ENCODE data around the gene HDGFL3. TPM values are rescaled to one million over a fixed set of nuclear protein-coding genes. Genes with fewer than 3 reads are reported as not detected.
"Not testable (repeated sequence)": the region's sequence is repeated elsewhere in the genome, so short reads cannot be mapped to it uniquely, and the experiment has no call there.

HDGFL3 gene
- total RNA-seq, 6 donors from 2014 or later: 16.8 to 36.8 (median 22.8) TPM

GRCh38 chr15:83087576-83087975 is 120.0 kb downstream of the HDGFL3 start:
- TF ChIP-seq EP300 (IDR thresholded peaks at IDR 0.05) (no peak), POLR2A (IDR thresholded peaks at IDR 0.05) (no peak), POLR2AphosphoS5 (IDR thresholded peaks at IDR 0.05) (no peak)
- TF ChIP-seq, protein P1, sequence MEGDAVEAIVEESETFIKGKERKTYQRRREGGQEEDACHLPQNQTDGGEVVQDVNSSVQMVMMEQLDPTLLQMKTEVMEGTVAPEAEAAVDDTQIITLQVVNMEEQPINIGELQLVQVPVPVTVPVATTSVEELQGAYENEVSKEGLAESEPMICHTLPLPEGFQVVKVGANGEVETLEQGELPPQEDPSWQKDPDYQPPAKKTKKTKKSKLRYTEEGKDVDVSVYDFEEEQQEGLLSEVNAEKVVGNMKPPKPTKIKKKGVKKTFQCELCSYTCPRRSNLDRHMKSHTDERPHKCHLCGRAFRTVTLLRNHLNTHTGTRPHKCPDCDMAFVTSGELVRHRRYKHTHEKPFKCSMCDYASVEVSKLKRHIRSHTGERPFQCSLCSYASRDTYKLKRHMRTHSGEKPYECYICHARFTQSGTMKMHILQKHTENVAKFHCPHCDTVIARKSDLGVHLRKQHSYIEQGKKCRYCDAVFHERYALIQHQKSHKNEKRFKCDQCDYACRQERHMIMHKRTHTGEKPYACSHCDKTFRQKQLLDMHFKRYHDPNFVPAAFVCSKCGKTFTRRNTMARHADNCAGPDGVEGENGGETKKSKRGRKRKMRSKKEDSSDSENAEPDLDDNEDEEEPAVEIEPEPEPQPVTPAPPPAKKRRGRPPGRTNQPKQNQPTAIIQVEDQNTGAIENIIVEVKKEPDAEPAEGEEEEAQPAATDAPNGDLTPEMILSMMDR (IDR thresholded peaks at IDR 0.05): no peak
- ATAC-seq (ENCODE audit: low FRiP score in 2 of 2) (no peak), DNase-seq (no peak)
- 70 to 79% methylated on average over 2 of the region's 2 CpGs for WGBS, 2 donors
- H3K9me3 ChIP-seq: no peaks in the 10 kb centered on the region
- H3K4me3 ChIP-seq: no peak overlapping the region
- no peaks in the 10 kb centered on the region for H3K36me3 ChIP-seq
- H3K27ac ChIP-seq: no peak overlapping the region
- H3K27me3 ChIP-seq: no peaks in the 10 kb centered on the region
- H3K4me1 ChIP-seq: peaks cover 7 to 8% (median 7%) of the 10 kb centered on the region in 4 donors

DNA sequence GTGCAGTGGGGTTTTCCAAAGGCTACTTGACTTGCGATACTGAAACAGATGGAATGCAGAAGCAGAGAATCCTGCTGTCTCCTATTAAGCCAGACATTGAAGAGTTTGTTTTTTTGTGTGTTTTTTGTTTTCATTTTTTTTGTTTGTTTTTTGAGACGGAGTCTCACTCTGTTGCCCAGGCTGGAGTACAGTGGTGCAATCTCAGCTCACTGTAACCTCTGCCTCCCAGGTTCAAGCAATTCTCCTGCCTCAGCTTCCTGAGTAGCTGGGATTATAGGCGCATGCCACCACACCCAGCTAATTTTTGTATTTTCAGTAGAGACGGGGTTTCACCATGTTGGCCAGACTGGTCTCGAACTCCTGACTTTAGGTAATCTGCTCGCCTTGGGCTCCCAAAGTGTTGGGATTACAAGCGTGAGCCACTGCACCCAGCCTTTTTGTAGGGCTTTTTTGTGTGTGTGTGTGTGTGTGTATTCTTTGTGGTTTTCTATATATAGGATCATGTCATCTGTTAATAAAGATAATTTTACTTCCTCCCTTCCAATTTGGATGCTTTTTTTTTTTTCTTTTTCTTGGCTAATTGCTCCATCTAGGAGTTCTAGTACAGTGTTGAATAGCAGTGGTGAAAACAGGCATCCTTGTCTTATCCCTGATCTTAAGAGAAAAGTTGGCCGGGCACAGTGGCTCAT is 121.6 kb downstream of the HDGFL3 start:
- WGBS, 2 donors: 88 to 90% methylated on average over 8 of the region's 8 CpGs
- H3K36me3 ChIP-seq; ATAC-seq (ENCODE audit: low FRiP score in 2 of 2); DNase-seq; H3K27ac ChIP-seq; H3K27me3 ChIP-seq; H3K9me3 ChIP-seq; H3K4me1 ChIP-seq; H3K4me3 ChIP-seq: not testable (repeated sequence)

GRCh38 chr15:83085461-83085860 is 122.2 kb downstream of the HDGFL3 start:
- H3K27ac ChIP-seq; ATAC-seq (ENCODE audit: low FRiP score in 2 of 2); H3K4me3 ChIP-seq; H3K9me3 ChIP-seq; H3K27me3 ChIP-seq; H3K36me3 ChIP-seq; DNase-seq; H3K4me1 ChIP-seq: not testable (repeated sequence)
- WGBS, 2 donors: 86 to 91% methylated on average over 3 of the region's 3 CpGs

DNA sequence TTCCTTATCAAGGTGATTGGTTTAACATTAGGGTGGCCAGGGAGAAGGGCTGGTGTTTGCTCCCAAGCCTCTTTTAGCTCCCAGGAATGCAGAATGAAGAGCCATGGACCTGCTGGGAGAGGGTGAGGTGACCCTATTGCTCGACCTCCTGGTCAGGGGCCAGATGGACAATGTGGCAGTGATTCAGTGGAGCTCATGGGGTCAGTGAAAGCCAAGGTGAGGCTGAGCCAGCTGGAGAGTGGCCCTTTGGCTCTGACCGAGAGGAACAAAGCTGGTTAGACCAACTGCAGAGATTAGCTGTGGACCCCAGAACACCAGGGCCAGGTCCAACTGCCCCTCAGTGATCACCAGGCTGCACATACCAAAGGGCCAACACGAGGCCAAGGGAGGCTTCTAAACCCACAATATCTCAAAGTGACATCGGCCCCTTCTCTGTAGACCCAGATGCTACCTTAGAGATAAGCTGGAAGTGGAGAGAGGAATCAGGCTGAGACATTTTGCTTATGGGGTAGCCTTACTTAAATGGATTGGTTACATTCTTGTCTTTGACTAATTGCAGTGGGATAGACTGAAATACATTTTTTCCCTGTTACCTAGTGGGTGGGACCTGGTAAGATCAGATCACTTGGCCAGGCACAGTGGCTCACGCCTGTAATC is 124.8 kb downstream of the HDGFL3 start:
- no peaks in the 10 kb centered on the region for H3K36me3 ChIP-seq
- 71 to 77% methylated on average over 3 to 5 of the region's 5 CpGs for WGBS, 2 donors
- ATAC-seq (ENCODE audit: low FRiP score in 2 of 2) (peak in 1 of 2 donors; percentile 26), DNase-seq (no peak)
- no peaks in the 10 kb centered on the region for H3K4me1 ChIP-seq
- no peaks in the 10 kb centered on the region for H3K9me3 ChIP-seq
- TF ChIP-seq EP300 (IDR thresholded peaks at IDR 0.05): no peak
- TF ChIP-seq, protein P1 (IDR thresholded peaks at IDR 0.05): no peak
- no peak for TF ChIP-seq POLR2AphosphoS5 (IDR thresholded peaks at IDR 0.05)
- no peak for TF ChIP-seq POLR2A (IDR thresholded peaks at IDR 0.05)
- H3K27me3 ChIP-seq: no peaks in the 10 kb centered on the region
- no peak overlapping the region for H3K27ac ChIP-seq
- H3K4me3 ChIP-seq: no peak overlapping the region

- Histone ChIP-seq H3K27ac (no peak overlapping the region), H3K27me3 (no peaks in the 10 kb centered on the region), H3K4me1 (no peaks in the 10 kb centered on the region), H3K36me3 (no peaks in the 10 kb centered on the region), H3K9me3 (no peaks in the 10 kb centered on the region), H3K4me3 (no peak overlapping the region)
- TF ChIP-seq EP300 (IDR thresholded peaks at IDR 0.05): no peak
- TF ChIP-seq POLR2AphosphoS5 (IDR thresholded peaks at IDR 0.05): no peak
- TF ChIP-seq, protein P1 (IDR thresholded peaks at IDR 0.05): no peak
- no peak for TF ChIP-seq POLR2A (IDR thresholded peaks at IDR 0.05)
- 74 to 76% methylated on average over 5 of the region's 5 CpGs for WGBS, 2 donors
- no peak for DNase-seq
- ATAC-seq (ENCODE audit: low FRiP score in 2 of 2): no peak
Observed at GRCh38 chr15:83081256-83082014, 126.2 kb downstream of the HDGFL3 start.
